Caco-2 (cell line): ENCODE results near the gene TMSB10. TPM values are rescaled to one million over a fixed set of nuclear protein-coding genes. Genes with fewer than 3 reads are reported as not detected.
"Not testable (repeated sequence)": the region's sequence is repeated elsewhere in the genome, so short reads cannot be mapped to it uniquely, and the experiment has no call there.

Experiments
- BruUV-seq: library from RNA; stranded (reverse); fragments of 400-500 nt; replicated peaks from 2 replicates; lab custom pipeline; 2021; lab: Mats Ljungman, UMichigan
- CTCF ChIA-PET: fragments of 300-600 bp; sonication (Branson Sonifier 250); formaldehyde crosslinking; loops from one replicate; lab custom pipeline; 2022; ENCODE audit warnings: antibody characterized with exemption; lab: Charles Lee
- POLR2A ChIA-PET: fragments of 300-600 bp; sonication (Branson Sonifier 250); formaldehyde crosslinking; loops from one replicate; lab custom pipeline; 2022; ENCODE audit warnings: antibody characterized with exemption; lab: Charles Lee
- DNase-seq, 2 experiments: peaks; one replicate each; pipeline versions ENCODE4 v3.0.0 to v3.0.0-alpha.2; 2020 to 2022
- H3K27me3 ChIP-seq: replicated peaks from 2 replicates; pipeline ENCODE4 v1.6.0; 2011; ENCODE audit warnings: low read length; ENCODE audit not compliant: control insufficient read depth, insufficient read depth
- H3K36me3 ChIP-seq: 2 replicates; pipeline ENCODE4 v1.5.1; 2011; ENCODE audit warnings: low read length; ENCODE audit not compliant: control insufficient read depth, insufficient read depth
- H3K4me1 ChIP-seq: fragments of 250-450 bp; sonication (Bioruptor Pico); 2 replicates; pipeline ENCODE4 v1.5.1; 2020; ENCODE audit warnings: mild to moderate bottlenecking
- H3K4me3 ChIP-seq: 2 replicates; pipeline ENCODE4 v1.5.1; 2011; ENCODE audit warnings: low read depth, mild to moderate bottlenecking, control low read depth, low read length
- H3K9me3 ChIP-seq: fragments of 250-450 bp; sonication (Bioruptor Pico); 2 replicates; pipeline ENCODE4 v1.5.1; 2020; ENCODE audit warnings: mild to moderate bottlenecking, moderate library complexity
- H3K27ac Mint-ChIP-seq: one replicate; pipeline ENCODE4 v1.8.0; 2022; ENCODE audit warnings: mixed read lengths; ENCODE audit not compliant: unreplicated experiment
- H3K27me3 Mint-ChIP-seq: one replicate; pipeline ENCODE4 v1.8.0; 2022; ENCODE audit warnings: mixed read lengths; ENCODE audit not compliant: insufficient read depth, unreplicated experiment
- H3K36me3 Mint-ChIP-seq: one replicate; pipeline ENCODE4 v1.8.0; 2022; ENCODE audit warnings: mild to moderate bottlenecking, mixed read lengths; ENCODE audit not compliant: insufficient read depth, unreplicated experiment
- H3K4me1 Mint-ChIP-seq: one replicate; pipeline ENCODE4 v1.8.0; 2022; ENCODE audit warnings: low read depth, mixed read lengths; ENCODE audit not compliant: unreplicated experiment
- H3K4me3 Mint-ChIP-seq: one replicate; pipeline ENCODE4 v1.8.0; 2022; ENCODE audit warnings: mild to moderate bottlenecking, moderate library complexity, mixed read lengths; ENCODE audit not compliant: unreplicated experiment
- H3K9me3 Mint-ChIP-seq: one replicate; pipeline ENCODE4 v1.8.0; 2022; ENCODE audit warnings: mixed read lengths; ENCODE audit not compliant: unreplicated experiment
- intact Hi-C: fragments of 100-400 bp; cut with micrococcal nuclease; formaldehyde crosslinking; loops from one replicate; pipeline ENCODE4 v1.10.0; 2022; ENCODE audit not compliant: unreplicated experiment
- total RNA-seq: library from RNA; stranded (reverse); gene quantifications from 2 replicates; pipeline ENCODE4 v1.2.3, GENCODE V29; 2022
- TF ChIP-seq, protein P1 (sequence below), 2 experiments: fragments of 200-600 bp in 1 of 2; IDR thresholded peaks; 1 replicate in 1 of 2; 2 replicates in 1 of 2; pipeline versions ENCODE4 v1.5.1 to v1.8.0; 2011 to 2022; ENCODE audit warnings: antibody characterized with exemption in 1 of 2, control low read depth in 1 of 2, inconsistent platforms in 1 of 2, low read depth in 1 of 2, low read length in 1 of 2, mild to moderate bottlenecking in 1 of 2, moderate library complexity in 1 of 2; ENCODE audit not compliant: insufficient read depth in 1 of 2, severe bottlenecking in 1 of 2, unreplicated experiment in 1 of 2

Gene TMSB10
- total RNA-seq, 1 experiment from 2014 or later, result 1,258 TPM

DNA sequence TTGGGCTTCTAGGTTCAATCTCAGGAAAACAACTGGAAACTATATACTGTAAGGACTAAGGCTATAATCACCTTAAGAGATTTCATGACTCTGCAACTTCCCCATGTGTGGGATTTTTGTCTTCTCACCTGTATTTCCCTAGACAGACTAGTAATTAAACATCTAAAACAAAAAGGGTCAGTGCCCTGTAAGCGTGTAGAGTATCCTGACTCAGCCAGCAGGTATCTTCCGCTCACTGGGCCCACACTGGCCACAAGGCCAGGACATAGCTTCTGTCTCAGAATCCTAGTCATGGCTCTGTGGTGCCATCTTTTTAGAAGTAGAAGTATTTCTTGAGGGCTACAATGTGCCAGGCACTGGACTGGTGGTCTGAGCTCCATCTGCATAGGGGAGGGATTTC, 36.7 kb downstream of the TMSB10 start:
- no peaks in the 10 kb centered on the region for H3K36me3 Mint-ChIP-seq
- DNase-seq, result no peak
- peaks cover 20% of the 10 kb centered on the region for H3K4me1 Mint-ChIP-seq
- no TSS peak for BruUV-seq
- peaks cover 14% of the 10 kb centered on the region for H3K4me1 ChIP-seq
- no peaks in the 10 kb centered on the region for H3K9me3 Mint-ChIP-seq
- H3K27me3 Mint-ChIP-seq, result no peaks in the 10 kb centered on the region
- no peaks in the 10 kb centered on the region for H3K9me3 ChIP-seq
- no peaks in the 10 kb centered on the region for H3K36me3 ChIP-seq
- no peak overlapping the region for H3K27ac Mint-ChIP-seq
- intact Hi-C loops, result no loop called here
- CTCF ChIA-PET, result no interaction called here
- H3K27me3 ChIP-seq, result no peaks in the 10 kb centered on the region
- TF ChIP-seq, protein P1, sequence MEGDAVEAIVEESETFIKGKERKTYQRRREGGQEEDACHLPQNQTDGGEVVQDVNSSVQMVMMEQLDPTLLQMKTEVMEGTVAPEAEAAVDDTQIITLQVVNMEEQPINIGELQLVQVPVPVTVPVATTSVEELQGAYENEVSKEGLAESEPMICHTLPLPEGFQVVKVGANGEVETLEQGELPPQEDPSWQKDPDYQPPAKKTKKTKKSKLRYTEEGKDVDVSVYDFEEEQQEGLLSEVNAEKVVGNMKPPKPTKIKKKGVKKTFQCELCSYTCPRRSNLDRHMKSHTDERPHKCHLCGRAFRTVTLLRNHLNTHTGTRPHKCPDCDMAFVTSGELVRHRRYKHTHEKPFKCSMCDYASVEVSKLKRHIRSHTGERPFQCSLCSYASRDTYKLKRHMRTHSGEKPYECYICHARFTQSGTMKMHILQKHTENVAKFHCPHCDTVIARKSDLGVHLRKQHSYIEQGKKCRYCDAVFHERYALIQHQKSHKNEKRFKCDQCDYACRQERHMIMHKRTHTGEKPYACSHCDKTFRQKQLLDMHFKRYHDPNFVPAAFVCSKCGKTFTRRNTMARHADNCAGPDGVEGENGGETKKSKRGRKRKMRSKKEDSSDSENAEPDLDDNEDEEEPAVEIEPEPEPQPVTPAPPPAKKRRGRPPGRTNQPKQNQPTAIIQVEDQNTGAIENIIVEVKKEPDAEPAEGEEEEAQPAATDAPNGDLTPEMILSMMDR (IDR thresholded peaks at IDR 0.05; ENCODE audit: insufficient read depth in 1 of 2, low read depth in 1 of 2, low read length in 1 of 2, severe bottlenecking in 1 of 2, unreplicated experiment in 1 of 2), result no peak
- no peak overlapping the region for H3K4me3 Mint-ChIP-seq
- no peak overlapping the region for H3K4me3 ChIP-seq
- POLR2A ChIA-PET, result no interaction called here

DNA sequence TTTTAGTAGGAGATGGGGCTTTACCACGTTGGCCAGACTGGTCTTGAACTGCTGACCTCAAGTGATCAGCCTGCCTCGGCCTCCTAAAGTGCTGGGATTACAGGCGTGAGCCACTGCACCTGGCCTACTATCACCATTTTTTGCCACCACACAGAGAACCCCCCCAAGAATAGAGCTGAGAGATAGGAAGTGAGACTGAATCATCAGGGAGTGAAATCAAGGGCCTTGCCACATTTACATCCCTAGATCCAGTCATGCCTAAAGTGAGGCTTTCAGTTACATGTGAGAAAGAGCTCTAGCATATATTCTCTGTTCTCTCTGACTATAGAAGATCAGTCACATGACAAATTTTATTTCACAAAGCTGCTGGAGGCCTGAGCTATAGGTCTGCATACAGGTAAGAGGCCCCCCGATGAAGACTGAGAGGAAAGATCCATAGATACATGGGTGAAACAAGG, 37.5 kb downstream of the TMSB10 start:
- no TSS peak for BruUV-seq
- Mint-ChIP-seq H3K27me3 (no peaks in the 10 kb centered on the region), H3K4me3 (no peak overlapping the region), H3K9me3 (no peaks in the 10 kb centered on the region), H3K36me3 (no peaks in the 10 kb centered on the region), H3K4me1 (peaks cover 20% of the 10 kb centered on the region), H3K27ac (no peak overlapping the region)
- no peaks in the 10 kb centered on the region for H3K36me3 ChIP-seq
- TF ChIP-seq, protein P1 (IDR thresholded peaks at IDR 0.05; ENCODE audit: insufficient read depth in 1 of 2, low read depth in 1 of 2, low read length in 1 of 2, severe bottlenecking in 1 of 2, unreplicated experiment in 1 of 2), result no peak
- no peaks in the 10 kb centered on the region for H3K27me3 ChIP-seq
- DNase-seq, result no peak
- H3K9me3 ChIP-seq, result no peaks in the 10 kb centered on the region
- no peak overlapping the region for H3K4me3 ChIP-seq
- intact Hi-C loops, result no loop called here
- CTCF ChIA-PET, result no interaction called here
- peaks cover 14% of the 10 kb centered on the region for H3K4me1 ChIP-seq
- POLR2A ChIA-PET, result no interaction called here

DNA sequence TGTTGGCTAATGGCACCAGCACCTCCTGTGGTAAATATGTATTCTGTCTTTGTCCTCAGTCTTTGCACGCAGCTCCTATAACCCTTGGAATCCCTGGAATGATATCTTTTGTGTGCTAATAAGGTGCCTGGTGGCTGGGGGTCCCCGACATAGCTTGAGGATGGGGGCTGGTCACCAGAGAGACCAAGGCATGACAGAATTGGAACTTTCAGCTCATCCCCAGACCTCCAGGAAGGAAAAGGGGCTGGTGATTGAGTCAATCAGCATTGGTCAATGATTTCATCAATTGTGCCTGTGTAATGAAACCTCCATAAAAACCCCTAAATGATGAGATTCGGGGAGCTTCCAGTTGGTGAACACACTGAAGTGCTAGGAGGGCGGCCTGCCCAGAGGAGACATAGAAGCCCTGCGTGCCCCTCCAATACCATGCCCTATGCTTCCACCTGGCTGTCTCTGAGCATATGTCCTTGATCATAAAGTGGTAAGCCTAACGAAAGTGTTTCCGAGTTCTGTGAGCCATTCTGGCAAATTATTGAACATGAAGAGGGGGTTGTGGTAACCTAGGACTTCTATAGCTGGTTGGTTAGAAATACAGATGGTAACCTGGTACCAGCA, 38.9 kb downstream of the TMSB10 start:
- H3K4me1 ChIP-seq, result peaks cover 14% of the 10 kb centered on the region

DNA sequence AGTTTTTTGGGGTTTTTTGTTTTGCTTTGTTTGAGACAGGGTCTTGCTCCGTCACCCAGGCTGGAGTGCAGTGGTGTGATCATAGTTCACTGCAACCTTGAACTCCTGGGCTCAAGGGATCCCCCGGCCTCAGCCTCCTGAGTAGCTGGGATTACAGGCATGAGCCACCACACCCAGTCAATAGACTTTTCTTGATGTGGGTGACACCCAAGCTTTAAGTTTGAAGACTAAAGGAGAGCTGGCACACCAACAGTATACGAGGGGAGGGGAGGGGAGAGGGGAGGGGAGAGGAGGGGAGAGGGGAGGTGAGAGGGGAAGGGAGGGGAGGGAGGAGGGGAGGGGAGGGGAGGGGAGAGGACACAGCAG, 40.4 kb downstream of the TMSB10 start:
- Mint-ChIP-seq H3K27ac (peak overlapping the region; percentile 22), H3K4me3 (peak overlapping the region; percentile 1), H3K4me1 (peaks cover 20% of the 10 kb centered on the region)
- DNase-seq, H3K36me3 ChIP-seq, intact Hi-C loops, H3K27me3 Mint-ChIP-seq, H3K4me1 ChIP-seq, H3K4me3 ChIP-seq, H3K9me3 Mint-ChIP-seq, H3K27me3 ChIP-seq, H3K36me3 Mint-ChIP-seq, POLR2A ChIA-PET, H3K9me3 ChIP-seq, BruUV-seq: not testable (repeated sequence)
- CTCF ChIA-PET, result interaction anchor here (0.6 kb wide), 1 partner anchor 20 kb away, joined by 3 read pairs; no protein-coding TSS in a partner anchor

More for the DNA sequence above, 38.9 kb downstream of the TMSB10 start:
- Histone ChIP-seq H3K4me3 (no peak overlapping the region), H3K27me3 (no peaks in the 10 kb centered on the region), H3K9me3 (no peaks in the 10 kb centered on the region), H3K36me3 (no peaks in the 10 kb centered on the region)
- H3K4me1 Mint-ChIP-seq, result peaks cover 20% of the 10 kb centered on the region
- CTCF ChIA-PET, result no interaction called here
- BruUV-seq, result no TSS peak
- POLR2A ChIA-PET, result no interaction called here
- no peaks in the 10 kb centered on the region for H3K36me3 Mint-ChIP-seq
- intact Hi-C loops, result no loop called here
- DNase-seq, result no peak
- H3K27ac Mint-ChIP-seq, result no peak overlapping the region
- TF ChIP-seq, protein P1 (IDR thresholded peaks at IDR 0.05; ENCODE audit: insufficient read depth in 1 of 2, low read depth in 1 of 2, low read length in 1 of 2, severe bottlenecking in 1 of 2, unreplicated experiment in 1 of 2), result no peak
- no peaks in the 10 kb centered on the region for H3K27me3 Mint-ChIP-seq
- no peak overlapping the region for H3K4me3 Mint-ChIP-seq
- H3K9me3 Mint-ChIP-seq, result no peaks in the 10 kb centered on the region
